GM23338 (cell line): ENCODE measurements around the gene AOC1. TPM values are rescaled to one million over a fixed set of nuclear protein-coding genes. Genes with fewer than 3 reads are reported as not detected.

Experiments
- ATAC-seq: fragments of 200-7000 bp; cut with Tn5 transposase; 3 replicates; pipeline ENCODE4 v1.9.1; 2020
- DNase-seq: peaks from one replicate; pipeline ENCODE4 v3.0.0-alpha.2; 2015; ENCODE audit warnings: low spot score
- H2AFZ ChIP-seq: fragments of 200-600 bp; sonication (generic); 2 replicates; pipeline ENCODE4 v1.8.0; 2016; ENCODE audit warnings: antibody characterized with exemption, mild to moderate bottlenecking, moderate library complexity
- H3F3A ChIP-seq: fragments of 200-600 bp; sonication (generic); replicated peaks from 2 replicates; pipeline ENCODE4 v1.8.0; 2017; ENCODE audit warnings: antibody characterized with exemption, mixed run types, low read depth
- H3K27ac ChIP-seq: fragments of 200-600 bp; sonication (generic); 2 replicates; pipeline ENCODE4 v1.6.1; 2016; ENCODE audit warnings: low read depth
- H3K27me3 ChIP-seq: fragments of 200-600 bp; sonication (generic); 2 replicates; pipeline ENCODE4 v1.8.0; 2016; ENCODE audit warnings: mild to moderate bottlenecking, mixed run types, moderate library complexity; ENCODE audit not compliant: insufficient read depth
- H3K36me3 ChIP-seq: fragments of 200-600 bp; sonication (generic); 2 replicates; pipeline ENCODE4 v1.8.0; 2016; ENCODE audit warnings: mild to moderate bottlenecking; ENCODE audit not compliant: insufficient read depth
- H3K4me1 ChIP-seq: fragments of 200-600 bp; sonication (generic); 2 replicates; pipeline ENCODE4 v1.8.0; 2016; ENCODE audit warnings: mild to moderate bottlenecking, moderate library complexity; ENCODE audit not compliant: insufficient read depth
- H3K4me2 ChIP-seq: fragments of 200-600 bp; sonication (generic); 2 replicates; pipeline ENCODE4 v1.7.1; 2017; ENCODE audit warnings: mixed run types
- H3K4me3 ChIP-seq: fragments of 200-600 bp; sonication (generic); 2 replicates; pipeline ENCODE4 v1.6.1; 2016; ENCODE audit warnings: mixed run types
- H3K79me2 ChIP-seq: fragments of 200-600 bp; sonication (generic); replicated peaks from 2 replicates; pipeline ENCODE4 v1.8.0; 2017; ENCODE audit warnings: mild to moderate bottlenecking; ENCODE audit not compliant: insufficient read depth
- H3K9me2 ChIP-seq: fragments of 200-600 bp; sonication (generic); 2 replicates; pipeline ENCODE4 v1.8.0; 2017; ENCODE audit not compliant: insufficient read depth
- H4K20me1 ChIP-seq: fragments of 200-600 bp; sonication (generic); replicated peaks from 2 replicates; pipeline ENCODE4 v1.8.0; 2017; ENCODE audit warnings: mild to moderate bottlenecking; ENCODE audit not compliant: insufficient read depth
- H3K27ac Mint-ChIP-seq: 2 replicates; pipeline ENCODE4 v1.8.0; 2020; ENCODE audit warnings: inconsistent platforms, mild to moderate bottlenecking, moderate library complexity, mixed read lengths
- H3K27me3 Mint-ChIP-seq: 3 replicates; pipeline ENCODE4 v1.8.0; 2022; ENCODE audit warnings: low read depth, mild to moderate bottlenecking, moderate library complexity, mixed read lengths, inconsistent platforms; ENCODE audit not compliant: insufficient read depth, poor library complexity
- H3K36me3 Mint-ChIP-seq: 3 replicates; pipeline ENCODE4 v1.8.0; 2021; ENCODE audit warnings: low read depth, mild to moderate bottlenecking, inconsistent platforms, moderate library complexity, mixed read lengths
- H3K4me1 Mint-ChIP-seq: 3 replicates; pipeline ENCODE4 v1.8.0; 2020; ENCODE audit warnings: mild to moderate bottlenecking, inconsistent platforms, mixed read lengths
- H3K4me3 Mint-ChIP-seq: 3 replicates; pipeline ENCODE4 v1.8.0; 2021; ENCODE audit warnings: moderate library complexity, mild to moderate bottlenecking, inconsistent platforms, mixed read lengths
- H3K9me3 Mint-ChIP-seq: 3 replicates; pipeline ENCODE4 v1.8.0; 2020; ENCODE audit warnings: moderate library complexity, mild to moderate bottlenecking, inconsistent platforms, mixed read lengths
- CREB1 ChIP-seq: fragments of 250-450 bp; sonication (Bioruptor Pico); IDR thresholded peaks from 2 replicates; pipeline ENCODE4 v1.5.0; 2020; ENCODE audit warnings: low read depth, mild to moderate bottlenecking, moderate library complexity
- EZH2 ChIP-seq: fragments of 200-600 bp; sonication (generic); IDR thresholded peaks from one replicate; pipeline ENCODE4 v1.8.0; 2017; ENCODE audit warnings: antibody characterized with exemption, mild to moderate bottlenecking, low read depth; ENCODE audit not compliant: unreplicated experiment
- EZH2phosphoT487 ChIP-seq: fragments of 200-600 bp; sonication (generic); IDR thresholded peaks from one replicate; pipeline ENCODE4 v1.8.1; 2018; ENCODE audit warnings: antibody characterized with exemption; ENCODE audit not compliant: unreplicated experiment
- JUNB ChIP-seq: IDR thresholded peaks from one replicate; pipeline ENCODE4 v1.6.1; 2016; ENCODE audit warnings: antibody characterized with exemption; ENCODE audit not compliant: unreplicated experiment
- NANOG ChIP-seq: IDR thresholded peaks from 2 replicates; pipeline ENCODE4 v1.6.1; 2016; ENCODE audit warnings: antibody characterized with exemption, borderline replicate concordance
- POLR2AphosphoS5 ChIP-seq: IDR thresholded peaks from 2 replicates; pipeline ENCODE4 v1.6.1; 2016; ENCODE audit warnings: antibody characterized with exemption, low read depth
- STAT1 ChIP-seq: IDR thresholded peaks from one replicate; pipeline ENCODE4 v1.6.1; 2016; ENCODE audit warnings: antibody characterized with exemption; ENCODE audit not compliant: unreplicated experiment
- ZNF114 ChIP-seq: fragments of 250-450 bp; sonication (Bioruptor Pico); IDR thresholded peaks from 2 replicates; pipeline ENCODE4 v1.5.0; 2020; ENCODE audit warnings: mild to moderate bottlenecking, moderate library complexity
- ZNF331 ChIP-seq: fragments of 250-450 bp; sonication (Bioruptor Pico); IDR thresholded peaks from 2 replicates; pipeline ENCODE4 v1.5.0; 2020; ENCODE audit warnings: low read depth, mild to moderate bottlenecking, moderate library complexity
- polyA plus RNA-seq: library from polyadenylated mRNA; unstranded; fragments of >200 nt; fragmentation: Nextera tagmentation; extraction: Ambion mirVana; gene quantifications from 2 replicates; pipeline ENCODE4 v1.2.1, GENCODE V29; 2016
- total RNA-seq: library from RNA; depleted of rRNA; stranded (reverse); fragments of >200 nt; shearing (Covaris generic); gene quantifications from 2 replicates; pipeline ENCODE4 v1.2.3, GENCODE V29; 2014
- TF ChIP-seq, protein P1 (sequence below): IDR thresholded peaks from 2 replicates; pipeline ENCODE4 v1.6.1; 2016; ENCODE audit warnings: antibody characterized with exemption
- TF ChIP-seq, protein P2 (sequence below): IDR thresholded peaks from one replicate; pipeline ENCODE4 v1.6.1; 2018; ENCODE audit warnings: antibody characterized with exemption; ENCODE audit not compliant: unreplicated experiment
- TF ChIP-seq, protein P3 (sequence below): fragments of 250-450 bp; sonication (Bioruptor Pico); IDR thresholded peaks from 2 replicates; pipeline ENCODE4 v1.5.0; 2020; ENCODE audit warnings: mild to moderate bottlenecking, moderate library complexity
- TF ChIP-seq, protein P4 (sequence below), 2 experiments: fragments of 200-600 bp in 1 of 2; sonication (generic) in 1 of 2; conservative IDR thresholded peaks; 2 replicates each; pipeline versions ENCODE4 v1.5.1 to v1.6.1; 2016 to 2017; ENCODE audit warnings: antibody characterized with exemption in 2 of 2, low read depth in 2 of 2, mild to moderate bottlenecking in 2 of 2, moderate library complexity in 1 of 2

Gene AOC1
- total and polyA plus RNA-seq, 2 experiments from 2014 or later, result not detected

DNA sequence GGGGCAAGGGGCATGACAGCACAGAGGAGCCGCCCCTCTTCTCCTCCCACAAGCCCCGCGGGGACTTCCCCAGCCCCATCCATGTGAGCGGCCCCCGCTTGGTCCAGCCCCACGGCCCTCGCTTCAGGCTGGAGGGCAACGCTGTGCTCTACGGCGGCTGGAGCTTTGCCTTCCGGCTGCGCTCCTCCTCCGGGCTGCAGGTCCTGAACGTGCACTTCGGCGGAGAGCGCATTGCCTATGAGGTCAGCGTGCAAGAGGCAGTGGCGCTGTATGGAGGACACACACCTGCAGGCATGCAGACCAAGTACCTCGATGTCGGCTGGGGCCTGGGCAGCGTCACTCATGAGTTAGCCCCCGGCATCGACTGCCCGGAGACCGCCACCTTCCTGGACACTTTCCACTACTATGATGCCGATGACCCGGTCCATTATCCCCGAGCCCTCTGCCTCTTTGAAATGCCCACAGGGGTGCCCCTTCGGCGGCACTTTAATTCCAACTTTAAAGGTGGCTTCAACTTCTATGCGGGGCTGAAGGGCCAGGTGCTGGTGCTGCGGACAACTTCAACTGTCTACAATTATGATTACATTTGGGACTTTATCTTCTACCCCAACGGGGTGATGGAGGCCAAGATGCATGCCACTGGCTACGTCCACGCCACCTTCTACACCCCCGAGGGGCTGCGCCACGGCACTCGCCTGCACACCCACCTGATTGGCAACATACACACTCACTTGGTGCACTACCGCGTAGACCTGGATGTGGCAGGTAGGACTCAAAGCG lies 5.1 kb downstream of the AOC1 start:
- no peak overlapping the region for H3K4me3 ChIP-seq
- no peaks in the 10 kb centered on the region for H3K79me2 ChIP-seq
- Mint-ChIP-seq H3K9me3 (no peaks in the 10 kb centered on the region), H3K36me3 (no peaks in the 10 kb centered on the region), H3K4me1 (peaks cover 7% of the 10 kb centered on the region; the same call in 2 of the 3 replicates), H3K4me3 (no peak overlapping the region), H3K27me3 (peaks cover 10% of the 10 kb centered on the region), H3K27ac (no peak overlapping the region)
- no peak overlapping the region for H2AFZ ChIP-seq
- no peaks in the 10 kb centered on the region for H4K20me1 ChIP-seq
- H3K36me3 ChIP-seq, result no peaks in the 10 kb centered on the region
- no peaks in the 10 kb centered on the region for H3K9me2 ChIP-seq
- no peak overlapping the region for H3K27ac ChIP-seq
- H3K27me3 ChIP-seq, result no peaks in the 10 kb centered on the region
- H3F3A ChIP-seq, result no peaks in the 10 kb centered on the region
- DNase-seq (no peak), ATAC-seq (no peak)
- no peaks in the 10 kb centered on the region; the same call in 1 of the 2 replicates for H3K4me1 ChIP-seq
- H3K4me2 ChIP-seq, result no peak overlapping the region
- TF ChIP-seq EZH2 (no peak), NANOG (no peak), JUNB (no peak), ZNF331 (no peak), EZH2phosphoT487 (no peak), POLR2AphosphoS5 (no peak), ZNF114 (CRISPR knock-in tag) (no peak), CREB1 (CRISPR knock-in tag) (no peak), STAT1 (no peak)
- TF ChIP-seq, protein P1, sequence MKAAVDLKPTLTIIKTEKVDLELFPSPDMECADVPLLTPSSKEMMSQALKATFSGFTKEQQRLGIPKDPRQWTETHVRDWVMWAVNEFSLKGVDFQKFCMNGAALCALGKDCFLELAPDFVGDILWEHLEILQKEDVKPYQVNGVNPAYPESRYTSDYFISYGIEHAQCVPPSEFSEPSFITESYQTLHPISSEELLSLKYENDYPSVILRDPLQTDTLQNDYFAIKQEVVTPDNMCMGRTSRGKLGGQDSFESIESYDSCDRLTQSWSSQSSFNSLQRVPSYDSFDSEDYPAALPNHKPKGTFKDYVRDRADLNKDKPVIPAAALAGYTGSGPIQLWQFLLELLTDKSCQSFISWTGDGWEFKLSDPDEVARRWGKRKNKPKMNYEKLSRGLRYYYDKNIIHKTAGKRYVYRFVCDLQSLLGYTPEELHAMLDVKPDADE, result no peak
- TF ChIP-seq, protein P2, sequence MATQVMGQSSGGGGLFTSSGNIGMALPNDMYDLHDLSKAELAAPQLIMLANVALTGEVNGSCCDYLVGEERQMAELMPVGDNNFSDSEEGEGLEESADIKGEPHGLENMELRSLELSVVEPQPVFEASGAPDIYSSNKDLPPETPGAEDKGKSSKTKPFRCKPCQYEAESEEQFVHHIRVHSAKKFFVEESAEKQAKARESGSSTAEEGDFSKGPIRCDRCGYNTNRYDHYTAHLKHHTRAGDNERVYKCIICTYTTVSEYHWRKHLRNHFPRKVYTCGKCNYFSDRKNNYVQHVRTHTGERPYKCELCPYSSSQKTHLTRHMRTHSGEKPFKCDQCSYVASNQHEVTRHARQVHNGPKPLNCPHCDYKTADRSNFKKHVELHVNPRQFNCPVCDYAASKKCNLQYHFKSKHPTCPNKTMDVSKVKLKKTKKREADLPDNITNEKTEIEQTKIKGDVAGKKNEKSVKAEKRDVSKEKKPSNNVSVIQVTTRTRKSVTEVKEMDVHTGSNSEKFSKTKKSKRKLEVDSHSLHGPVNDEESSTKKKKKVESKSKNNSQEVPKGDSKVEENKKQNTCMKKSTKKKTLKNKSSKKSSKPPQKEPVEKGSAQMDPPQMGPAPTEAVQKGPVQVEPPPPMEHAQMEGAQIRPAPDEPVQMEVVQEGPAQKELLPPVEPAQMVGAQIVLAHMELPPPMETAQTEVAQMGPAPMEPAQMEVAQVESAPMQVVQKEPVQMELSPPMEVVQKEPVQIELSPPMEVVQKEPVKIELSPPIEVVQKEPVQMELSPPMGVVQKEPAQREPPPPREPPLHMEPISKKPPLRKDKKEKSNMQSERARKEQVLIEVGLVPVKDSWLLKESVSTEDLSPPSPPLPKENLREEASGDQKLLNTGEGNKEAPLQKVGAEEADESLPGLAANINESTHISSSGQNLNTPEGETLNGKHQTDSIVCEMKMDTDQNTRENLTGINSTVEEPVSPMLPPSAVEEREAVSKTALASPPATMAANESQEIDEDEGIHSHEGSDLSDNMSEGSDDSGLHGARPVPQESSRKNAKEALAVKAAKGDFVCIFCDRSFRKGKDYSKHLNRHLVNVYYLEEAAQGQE, result no peak
- TF ChIP-seq, protein P3, sequence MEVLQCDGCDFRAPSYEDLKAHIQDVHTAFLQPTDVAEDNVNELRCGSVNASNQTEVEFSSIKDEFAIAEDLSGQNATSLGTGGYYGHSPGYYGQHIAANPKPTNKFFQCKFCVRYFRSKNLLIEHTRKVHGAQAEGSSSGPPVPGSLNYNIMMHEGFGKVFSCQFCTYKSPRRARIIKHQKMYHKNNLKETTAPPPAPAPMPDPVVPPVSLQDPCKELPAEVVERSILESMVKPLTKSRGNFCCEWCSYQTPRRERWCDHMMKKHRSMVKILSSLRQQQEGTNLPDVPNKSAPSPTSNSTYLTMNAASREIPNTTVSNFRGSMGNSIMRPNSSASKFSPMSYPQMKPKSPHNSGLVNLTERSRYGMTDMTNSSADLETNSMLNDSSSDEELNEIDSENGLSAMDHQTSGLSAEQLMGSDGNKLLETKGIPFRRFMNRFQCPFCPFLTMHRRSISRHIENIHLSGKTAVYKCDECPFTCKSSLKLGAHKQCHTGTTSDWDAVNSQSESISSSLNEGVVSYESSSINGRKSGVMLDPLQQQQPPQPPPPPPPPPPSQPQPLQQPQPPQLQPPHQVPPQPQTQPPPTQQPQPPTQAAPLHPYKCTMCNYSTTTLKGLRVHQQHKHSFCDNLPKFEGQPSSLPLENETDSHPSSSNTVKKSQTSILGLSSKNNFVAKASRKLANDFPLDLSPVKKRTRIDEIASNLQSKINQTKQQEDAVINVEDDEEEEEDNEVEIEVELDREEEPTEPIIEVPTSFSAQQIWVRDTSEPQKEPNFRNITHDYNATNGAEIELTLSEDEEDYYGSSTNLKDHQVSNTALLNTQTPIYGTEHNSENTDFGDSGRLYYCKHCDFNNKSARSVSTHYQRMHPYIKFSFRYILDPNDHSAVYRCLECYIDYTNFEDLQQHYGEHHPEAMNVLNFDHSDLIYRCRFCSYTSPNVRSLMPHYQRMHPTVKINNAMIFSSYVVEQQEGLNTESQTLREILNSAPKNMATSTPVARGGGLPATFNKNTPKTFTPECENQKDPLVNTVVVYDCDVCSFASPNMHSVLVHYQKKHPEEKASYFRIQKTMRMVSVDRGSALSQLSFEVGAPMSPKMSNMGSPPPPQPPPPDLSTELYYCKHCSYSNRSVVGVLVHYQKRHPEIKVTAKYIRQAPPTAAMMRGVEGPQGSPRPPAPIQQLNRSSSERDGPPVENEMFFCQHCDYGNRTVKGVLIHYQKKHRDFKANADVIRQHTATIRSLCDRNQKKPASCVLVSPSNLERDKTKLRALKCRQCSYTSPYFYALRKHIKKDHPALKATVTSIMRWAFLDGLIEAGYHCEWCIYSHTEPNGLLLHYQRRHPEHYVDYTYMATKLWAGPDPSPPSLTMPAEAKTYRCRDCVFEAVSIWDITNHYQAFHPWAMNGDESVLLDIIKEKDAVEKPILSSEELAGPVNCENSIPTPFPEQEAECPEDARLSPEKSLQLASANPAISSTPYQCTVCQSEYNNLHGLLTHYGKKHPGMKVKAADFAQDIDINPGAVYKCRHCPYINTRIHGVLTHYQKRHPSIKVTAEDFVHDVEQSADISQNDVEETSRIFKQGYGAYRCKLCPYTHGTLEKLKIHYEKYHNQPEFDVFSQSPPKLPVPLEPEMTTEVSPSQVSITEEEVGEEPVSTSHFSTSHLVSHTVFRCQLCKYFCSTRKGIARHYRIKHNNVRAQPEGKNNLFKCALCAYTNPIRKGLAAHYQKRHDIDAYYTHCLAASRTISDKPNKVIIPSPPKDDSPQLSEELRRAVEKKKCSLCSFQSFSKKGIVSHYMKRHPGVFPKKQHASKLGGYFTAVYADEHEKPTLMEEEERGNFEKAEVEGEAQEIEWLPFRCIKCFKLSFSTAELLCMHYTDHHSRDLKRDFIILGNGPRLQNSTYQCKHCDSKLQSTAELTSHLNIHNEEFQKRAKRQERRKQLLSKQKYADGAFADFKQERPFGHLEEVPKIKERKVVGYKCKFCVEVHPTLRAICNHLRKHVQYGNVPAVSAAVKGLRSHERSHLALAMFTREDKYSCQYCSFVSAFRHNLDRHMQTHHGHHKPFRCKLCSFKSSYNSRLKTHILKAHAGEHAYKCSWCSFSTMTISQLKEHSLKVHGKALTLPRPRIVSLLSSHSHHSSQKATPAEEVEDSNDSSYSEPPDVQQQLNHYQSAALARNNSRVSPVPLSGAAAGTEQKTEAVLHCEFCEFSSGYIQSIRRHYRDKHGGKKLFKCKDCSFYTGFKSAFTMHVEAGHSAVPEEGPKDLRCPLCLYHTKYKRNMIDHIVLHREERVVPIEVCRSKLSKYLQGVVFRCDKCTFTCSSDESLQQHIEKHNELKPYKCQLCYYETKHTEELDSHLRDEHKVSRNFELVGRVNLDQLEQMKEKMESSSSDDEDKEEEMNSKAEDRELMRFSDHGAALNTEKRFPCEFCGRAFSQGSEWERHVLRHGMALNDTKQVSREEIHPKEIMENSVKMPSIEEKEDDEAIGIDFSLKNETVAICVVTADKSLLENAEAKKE (CRISPR knock-in tag), result no peak
- TF ChIP-seq, protein P4, sequence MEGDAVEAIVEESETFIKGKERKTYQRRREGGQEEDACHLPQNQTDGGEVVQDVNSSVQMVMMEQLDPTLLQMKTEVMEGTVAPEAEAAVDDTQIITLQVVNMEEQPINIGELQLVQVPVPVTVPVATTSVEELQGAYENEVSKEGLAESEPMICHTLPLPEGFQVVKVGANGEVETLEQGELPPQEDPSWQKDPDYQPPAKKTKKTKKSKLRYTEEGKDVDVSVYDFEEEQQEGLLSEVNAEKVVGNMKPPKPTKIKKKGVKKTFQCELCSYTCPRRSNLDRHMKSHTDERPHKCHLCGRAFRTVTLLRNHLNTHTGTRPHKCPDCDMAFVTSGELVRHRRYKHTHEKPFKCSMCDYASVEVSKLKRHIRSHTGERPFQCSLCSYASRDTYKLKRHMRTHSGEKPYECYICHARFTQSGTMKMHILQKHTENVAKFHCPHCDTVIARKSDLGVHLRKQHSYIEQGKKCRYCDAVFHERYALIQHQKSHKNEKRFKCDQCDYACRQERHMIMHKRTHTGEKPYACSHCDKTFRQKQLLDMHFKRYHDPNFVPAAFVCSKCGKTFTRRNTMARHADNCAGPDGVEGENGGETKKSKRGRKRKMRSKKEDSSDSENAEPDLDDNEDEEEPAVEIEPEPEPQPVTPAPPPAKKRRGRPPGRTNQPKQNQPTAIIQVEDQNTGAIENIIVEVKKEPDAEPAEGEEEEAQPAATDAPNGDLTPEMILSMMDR (conservative IDR thresholded peaks at IDR 0.05; ENCODE audit: low read depth in 2 of 2), result no peak
